ENCODE data around the gene TMEM187. TPM values are rescaled to one million over a fixed set of nuclear protein-coding genes. Genes with fewer than 3 reads are reported as not detected.

The TMEM187 gene
- total and polyA plus RNA-seq, 2 donors (not counting 1 experiment from before 2014, with no cell fraction given) = 5.5 to 6.4 TPM

DNA sequence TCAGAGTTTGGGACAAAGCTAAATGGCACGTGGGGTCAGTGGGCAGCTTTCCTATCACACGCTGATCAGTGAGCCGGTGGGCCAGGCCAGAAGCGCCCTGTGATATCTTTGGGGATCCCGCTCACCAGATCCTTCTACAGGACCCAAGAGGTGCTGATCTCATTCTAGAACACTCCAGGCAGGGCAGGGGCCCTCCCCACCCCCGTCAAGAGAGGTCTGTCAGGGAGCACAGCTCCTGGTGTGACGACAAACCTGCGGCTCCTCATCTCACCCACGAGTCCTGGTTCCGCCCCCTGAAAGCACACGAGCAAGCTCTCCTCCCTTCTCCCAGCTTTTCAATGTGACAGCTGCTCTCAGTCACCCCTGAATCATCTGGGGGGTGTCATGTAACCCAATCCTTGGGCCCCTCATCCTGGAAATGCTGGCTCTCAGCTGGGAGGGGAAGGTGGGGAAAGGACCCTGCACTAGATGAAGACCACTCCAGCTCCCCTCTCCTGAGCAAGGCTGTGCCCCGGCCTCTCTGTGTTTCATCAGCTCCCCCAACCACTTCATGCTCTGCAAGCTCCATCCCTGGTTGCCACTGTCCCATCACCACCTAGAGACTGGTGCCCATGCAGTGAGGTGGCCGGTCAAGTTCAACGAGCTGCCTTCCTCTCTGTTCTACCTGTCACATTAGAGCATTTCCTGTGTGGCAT is 5.6 kb upstream of the TMEM187 start:
- ATAC-seq (ENCODE audit: low read depth) = no peak
- H3K4me3 ChIP-seq (ENCODE audit: control extremely low read depth in 1 of 5, extremely low read depth in 1 of 5, insufficient read depth in 1 of 5, low read depth in 2 of 5, low read length in 4 of 5) = peak overlapping the region in 3 of 5 experiments; percentile 11 to 31 (median 25)
- intact Hi-C loops (cut with micrococcal nuclease) = loop anchor here (10.0 kb wide), 1 partner anchor 1022 kb away; no protein-coding TSS in a partner anchor

More for the DNA sequence above, 5.6 kb upstream of the TMEM187 start:
- Mint-ChIP-seq H3K27me3 (no peaks in the 10 kb centered on the region), H3K4me3 (peak overlapping the region; percentile 87), H3K4me1 (peaks cover 38% of the 10 kb centered on the region), H3K9me3 (ENCODE audit: insufficient read depth) (no peaks in the 10 kb centered on the region), H3K27ac (peak overlapping the region; percentile 92)
- TF ChIP-seq, protein P1, sequence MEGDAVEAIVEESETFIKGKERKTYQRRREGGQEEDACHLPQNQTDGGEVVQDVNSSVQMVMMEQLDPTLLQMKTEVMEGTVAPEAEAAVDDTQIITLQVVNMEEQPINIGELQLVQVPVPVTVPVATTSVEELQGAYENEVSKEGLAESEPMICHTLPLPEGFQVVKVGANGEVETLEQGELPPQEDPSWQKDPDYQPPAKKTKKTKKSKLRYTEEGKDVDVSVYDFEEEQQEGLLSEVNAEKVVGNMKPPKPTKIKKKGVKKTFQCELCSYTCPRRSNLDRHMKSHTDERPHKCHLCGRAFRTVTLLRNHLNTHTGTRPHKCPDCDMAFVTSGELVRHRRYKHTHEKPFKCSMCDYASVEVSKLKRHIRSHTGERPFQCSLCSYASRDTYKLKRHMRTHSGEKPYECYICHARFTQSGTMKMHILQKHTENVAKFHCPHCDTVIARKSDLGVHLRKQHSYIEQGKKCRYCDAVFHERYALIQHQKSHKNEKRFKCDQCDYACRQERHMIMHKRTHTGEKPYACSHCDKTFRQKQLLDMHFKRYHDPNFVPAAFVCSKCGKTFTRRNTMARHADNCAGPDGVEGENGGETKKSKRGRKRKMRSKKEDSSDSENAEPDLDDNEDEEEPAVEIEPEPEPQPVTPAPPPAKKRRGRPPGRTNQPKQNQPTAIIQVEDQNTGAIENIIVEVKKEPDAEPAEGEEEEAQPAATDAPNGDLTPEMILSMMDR (IDR thresholded peaks at IDR 0.05) = no peak
- TF ChIP-seq EZH2 (IDR thresholded peaks at IDR 0.05; ENCODE audit: borderline replicate concordance, insufficient read depth, low read depth, low read length, poor library complexity, severe bottlenecking) = no peak
- H3K27me3 ChIP-seq (replicated peaks in 1 of 4; ENCODE audit: control extremely low read depth in 1 of 4, control insufficient read depth in 3 of 4, insufficient read depth in 4 of 4, low read length in 3 of 4) = no peaks in the 10 kb centered on the region
- POLR2A ChIA-PET = interaction anchor here (0.7 kb wide), 1 partner anchor 243 kb away, joined by 3 read pairs; the partner anchor contains the start of gene BCAP31
- H4K20me1 ChIP-seq (ENCODE audit: control insufficient read depth, insufficient read depth, low read length, poor library complexity, severe bottlenecking) = peaks cover 73% of the 10 kb centered on the region
- H3K4me1 ChIP-seq (ENCODE audit: control insufficient read depth in 2 of 2, insufficient read depth in 2 of 2, low read length in 2 of 2) = peaks cover 42 to 53% of the 10 kb centered on the region in 2 donors
- WGBS (ENCODE audit: insufficient coverage) = 57% methylated on average over 4 of the region's 14 CpGs
- H3K36me3 ChIP-seq (replicated peaks in 1 of 2; ENCODE audit: control extremely low read depth in 1 of 2, control insufficient read depth in 1 of 2, extremely low read depth in 1 of 2, insufficient read depth in 2 of 2, low read length in 1 of 2) = peaks cover 0 to 27% of the 10 kb centered on the region in 2 experiments
- CTCF ChIA-PET = interaction anchor here (1.1 to 4.0 kb wide), 8 partner anchors 14 to 280 kb away, joined by 3 to 27 read pairs (median 4); partner anchors contain the start of genes ARHGAP4 and SLC6A8
- H3K4me2 ChIP-seq (replicated peaks; ENCODE audit: low read depth, low read length, poor library complexity, severe bottlenecking) = peak overlapping the region; percentile 70
- no peak for DNase-seq
- H3K9ac ChIP-seq (ENCODE audit: low read length) = peak overlapping the region; percentile 7
- H3K27ac ChIP-seq (ENCODE audit: low read length in 2 of 2) = peak overlapping the region; percentile 46 to 63
- no peaks in the 10 kb centered on the region for H3K9me3 ChIP-seq (ENCODE audit: control extremely low read depth in 1 of 3, control insufficient read depth in 2 of 3, insufficient read depth in 1 of 3, low read length in 2 of 3)
- no peak overlapping the region for H2AFZ ChIP-seq (ENCODE audit: insufficient read depth, low read depth, low read length, poor library complexity, severe bottlenecking)
- peaks cover 86% of the 10 kb centered on the region for H3K79me2 ChIP-seq (ENCODE audit: control insufficient read depth, insufficient read depth, low read length)
